ENCODE data around the gene TMEM247. TPM values are rescaled to one million over a fixed set of nuclear protein-coding genes. Genes with fewer than 3 reads are reported as not detected.
A peak's percentile ranks its signal among the peaks of the same experiment; 100 is the strongest.

Gene TMEM247
- total RNA-seq, 2 donors from 2014 or later, result not detected

- H3K36me3 ChIP-seq, result no peaks in the 10 kb centered on the region
- H3K4me3 ChIP-seq, result no peak overlapping the region
- DNase-seq (ENCODE audit: low spot score), result no peak
- no peak for TF ChIP-seq CTCF (IDR thresholded peaks at IDR 0.05)
- H3K27ac ChIP-seq, result no peak overlapping the region
- no peaks in the 10 kb centered on the region for H3K9me3 ChIP-seq
- peaks cover 0 to 43% of the 10 kb centered on the region in 2 donors for H3K4me1 ChIP-seq
- H3K27me3 ChIP-seq, result no peaks in the 10 kb centered on the region
Observed at GRCh38 chr2:46486436-46486835, 7.1 kb downstream of the TMEM247 start.

- TF ChIP-seq CTCF (IDR thresholded peaks at IDR 0.05), result peak in 1 of 2 donors; percentile 6
Observed at GRCh38 chr2:46487667-46488335, 8.4 kb downstream of the TMEM247 start.

GRCh38 chr2:46488389-46488788, 9.0 kb downstream of the TMEM247 start:
- TF ChIP-seq CTCF (IDR thresholded peaks at IDR 0.05), result no peak
- Histone ChIP-seq H3K4me1 (peaks cover 0 to 47% of the 10 kb centered on the region in 2 donors), H3K27ac (peak overlapping the region in 1 of 2 donors; percentile 51), H3K27me3 (no peaks in the 10 kb centered on the region), H3K9me3 (no peaks in the 10 kb centered on the region), H3K36me3 (no peaks in the 10 kb centered on the region), H3K4me3 (no peak overlapping the region)
- no peak for DNase-seq (ENCODE audit: low spot score)

More at GRCh38 chr2:46487667-46488335, 8.4 kb downstream of the TMEM247 start:
- Histone ChIP-seq H3K9me3 (no peaks in the 10 kb centered on the region), H3K27ac (peak overlapping the region; percentile 45 to 51), H3K27me3 (no peaks in the 10 kb centered on the region), H3K36me3 (no peaks in the 10 kb centered on the region), H3K4me1 (peaks cover 0 to 44% of the 10 kb centered on the region in 2 donors), H3K4me3 (no peak overlapping the region)
- peak; percentile 90 for DNase-seq (ENCODE audit: low spot score)

- peak; percentile 7 for DNase-seq (ENCODE audit: low spot score)
- no peak overlapping the region for H3K4me3 ChIP-seq
- peaks cover 0 to 52% of the 10 kb centered on the region in 2 donors for H3K4me1 ChIP-seq
- H3K27ac ChIP-seq, result peak overlapping the region; percentile 77 to 84
- TF ChIP-seq CTCF (IDR thresholded peaks at IDR 0.05), result no peak
- H3K36me3 ChIP-seq, result no peaks in the 10 kb centered on the region
- no peaks in the 10 kb centered on the region for H3K9me3 ChIP-seq
- H3K27me3 ChIP-seq, result no peaks in the 10 kb centered on the region
Observed at GRCh38 chr2:46489423-46490174, 10.2 kb downstream of the TMEM247 start.

GRCh38 chr2:46490521-46491141, 11.3 kb downstream of the TMEM247 start:
- H3K4me3 ChIP-seq, result no peak overlapping the region
- H3K9me3 ChIP-seq, result no peaks in the 10 kb centered on the region
- peak in 1 of 2 donors; percentile 53 for TF ChIP-seq CTCF (IDR thresholded peaks at IDR 0.05)
- peaks cover 0 to 52% of the 10 kb centered on the region in 2 donors for H3K4me1 ChIP-seq
- H3K36me3 ChIP-seq, result no peaks in the 10 kb centered on the region
- peak; percentile 72 for DNase-seq (ENCODE audit: low spot score)
- H3K27me3 ChIP-seq, result no peaks in the 10 kb centered on the region
- H3K27ac ChIP-seq, result peak overlapping the region; percentile 77 to 84
